Smooth muscle cell (in vitro differentiated cells): ENCODE results near the gene ABHD12. TPM values are rescaled to one million over a fixed set of nuclear protein-coding genes. Genes with fewer than 3 reads are reported as not detected.

Source experiments
- DNase-seq: peaks from one replicate; lab custom pipeline; 2025; ENCODE audit not compliant: unreplicated experiment; lab: John Stamatoyannopoulos, UW
- H2AFZ ChIP-seq: fragments of 200-600 bp; sonication (generic); 2 replicates; pipeline ENCODE4 v1.6.0; 2016; ENCODE audit warnings: antibody characterized with exemption, low read depth, mild to moderate bottlenecking
- H3F3A ChIP-seq: fragments of 200-600 bp; sonication (generic); 2 replicates; pipeline ENCODE4 v1.6.0; 2017; ENCODE audit warnings: antibody characterized with exemption, low read depth
- H3K27ac ChIP-seq: fragments of 200-600 bp; sonication (generic); 2 replicates; pipeline ENCODE4 v1.5.1; 2016; ENCODE audit warnings: low read depth, mild to moderate bottlenecking
- H3K27me3 ChIP-seq: fragments of 200-600 bp; sonication (generic); 2 replicates; pipeline ENCODE4 v1.6.1; 2016; ENCODE audit warnings: low read depth, mild to moderate bottlenecking
- H3K36me3 ChIP-seq: fragments of 200-600 bp; sonication (generic); 2 replicates; pipeline ENCODE4 v1.5.1; 2016; ENCODE audit warnings: low read depth
- H3K4me1 ChIP-seq: fragments of 200-600 bp; sonication (generic); 2 replicates; pipeline ENCODE4 v1.5.1; 2016; ENCODE audit warnings: low read depth
- H3K4me2 ChIP-seq: fragments of 200-600 bp; sonication (generic); 2 replicates; pipeline ENCODE4 v1.6.0; 2016; ENCODE audit warnings: mild to moderate bottlenecking
- H3K4me3 ChIP-seq: fragments of 200-600 bp; sonication (generic); 2 replicates; pipeline ENCODE4 v1.5.1; 2016; ENCODE audit warnings: mild to moderate bottlenecking
- H3K79me2 ChIP-seq: fragments of 200-600 bp; sonication (generic); 2 replicates; pipeline ENCODE4 v1.6.0; 2016; ENCODE audit warnings: low read depth, mild to moderate bottlenecking
- H3K9ac ChIP-seq: fragments of 200-600 bp; sonication (generic); 2 replicates; pipeline ENCODE4 v1.6.0; 2016; ENCODE audit warnings: low read depth
- H3K9me3 ChIP-seq: fragments of 200-600 bp; sonication (generic); replicated peaks from 2 replicates; pipeline ENCODE4 v1.5.1; 2016; ENCODE audit warnings: low read depth
- H4K20me1 ChIP-seq: fragments of 200-600 bp; sonication (generic); 2 replicates; pipeline ENCODE4 v1.6.0; 2016; ENCODE audit warnings: low read depth
- CTCF ChIP-seq: fragments of 200-600 bp; sonication (generic); IDR thresholded peaks from 2 replicates; pipeline ENCODE4 v1.5.1; 2017; ENCODE audit warnings: borderline replicate concordance, mild to moderate bottlenecking, antibody characterized with exemption; ENCODE audit not compliant: insufficient read depth, poor library complexity, severe bottlenecking
- WGBS: methylation state at CpG from one replicate; pipeline ENCODE4 v1.1.7; 2016; ENCODE audit warnings: low lambda C conversion rate; 5-methylcytosine and 5-hydroxymethylcytosine counted together
- polyA plus RNA-seq: library from polyadenylated mRNA; unstranded; fragments of >200 nt; fragmentation: Nextera tagmentation; extraction: Ambion mirVana; gene quantifications from 2 replicates; pipeline ENCODE4 v1.2.1, GENCODE V29; 2016
- total RNA-seq: library from RNA; depleted of rRNA; stranded (reverse); fragments of >200 nt; gene quantifications from 2 replicates; pipeline ENCODE4 v1.2.3, GENCODE V29; 2014

The ABHD12 gene
- total and polyA plus RNA-seq, 2 experiments from 2014 or later = 18.5 to 41.8 TPM

- H3K4me3 ChIP-seq = no peak overlapping the region
- no peaks in the 10 kb centered on the region for H3K9me3 ChIP-seq
- no peak overlapping the region for H3K27ac ChIP-seq
- no peak overlapping the region for H3K9ac ChIP-seq
- H4K20me1 ChIP-seq = no peaks in the 10 kb centered on the region
- no peak overlapping the region for H2AFZ ChIP-seq
- H3K4me2 ChIP-seq = no peak overlapping the region
- no peaks in the 10 kb centered on the region for H3K36me3 ChIP-seq
- H3K4me1 ChIP-seq = no peaks in the 10 kb centered on the region
- H3K79me2 ChIP-seq = no peaks in the 10 kb centered on the region
- no peak for DNase-seq
- H3K27me3 ChIP-seq = no peaks in the 10 kb centered on the region
- H3F3A ChIP-seq = no peaks in the 10 kb centered on the region
- 98% methylated on average over 11 of the region's 11 CpGs for WGBS
- TF ChIP-seq CTCF = no peak
Observed at GRCh38 chr20:25304025-25304549, 86.5 kb downstream of the ABHD12 start.

GRCh38 chr20:25303292-25304024 is 87.2 kb downstream of the ABHD12 start:
- Histone ChIP-seq H4K20me1 (no peaks in the 10 kb centered on the region), H3F3A (no peaks in the 10 kb centered on the region), H3K27me3 (no peaks in the 10 kb centered on the region), H3K79me2 (no peaks in the 10 kb centered on the region), H3K4me3 (no peak overlapping the region), H2AFZ (no peak overlapping the region), H3K36me3 (no peaks in the 10 kb centered on the region), H3K9me3 (no peaks in the 10 kb centered on the region), H3K27ac (no peak overlapping the region), H3K4me2 (no peak overlapping the region), H3K4me1 (no peaks in the 10 kb centered on the region), H3K9ac (no peak overlapping the region)
- no peak for DNase-seq
- WGBS = 95% methylated on average over 12 of the region's 12 CpGs
- TF ChIP-seq CTCF = no peak

- Histone ChIP-seq H3K9me3 (no peaks in the 10 kb centered on the region), H3K4me2 (no peak overlapping the region), H3K27me3 (no peaks in the 10 kb centered on the region), H3K4me3 (no peak overlapping the region), H2AFZ (no peak overlapping the region), H3K36me3 (no peaks in the 10 kb centered on the region), H3K79me2 (no peaks in the 10 kb centered on the region), H3K27ac (no peak overlapping the region), H3F3A (no peaks in the 10 kb centered on the region), H4K20me1 (no peaks in the 10 kb centered on the region), H3K9ac (no peak overlapping the region), H3K4me1 (no peaks in the 10 kb centered on the region)
- DNase-seq = no peak
- 93% methylated on average over 6 of the region's 6 CpGs for WGBS
- TF ChIP-seq CTCF = no peak
Observed at GRCh38 chr20:25302596-25302995, 88.0 kb downstream of the ABHD12 start.
